ENCODE data around the gene ITGB3.
A peak's percentile ranks its signal among the peaks of the same experiment; 100 is the strongest.
"Not testable (repeated sequence)": the region's sequence is repeated elsewhere in the genome, so short reads cannot be mapped to it uniquely, and the experiment has no call there.

ITGB3 gene

DNA sequence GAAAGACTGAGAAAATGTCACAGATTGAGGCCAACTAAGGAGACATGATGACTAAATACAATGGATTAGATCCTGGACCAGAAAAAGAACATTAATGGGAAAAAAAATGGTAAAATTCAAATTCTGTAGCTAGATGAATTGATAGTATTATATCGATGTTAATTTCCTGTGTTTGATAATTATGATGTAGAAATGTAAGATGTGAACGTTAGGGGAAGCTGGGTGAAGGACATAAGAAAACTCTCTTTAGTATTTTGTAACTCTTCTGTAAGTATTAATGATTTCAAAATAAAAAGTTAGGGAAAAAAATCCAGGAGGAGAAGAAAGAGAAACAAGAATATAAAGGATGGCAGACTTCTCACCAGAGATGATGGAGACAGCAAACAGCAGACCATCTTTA, 2.8 kb upstream of the ITGB3 start:
- no peak for DNase-seq

- no peak for DNase-seq
These were observed 2.1 kb upstream of the ITGB3 start for GRCh38 chr17:47251421-47251940.

- no peak for DNase-seq
These were observed 1.4 kb upstream of the ITGB3 start for GRCh38 chr17:47252209-47252608.

- no peak for DNase-seq
These were observed 688 bp upstream of the ITGB3 start for GRCh38 chr17:47252766-47253512.

DNA sequence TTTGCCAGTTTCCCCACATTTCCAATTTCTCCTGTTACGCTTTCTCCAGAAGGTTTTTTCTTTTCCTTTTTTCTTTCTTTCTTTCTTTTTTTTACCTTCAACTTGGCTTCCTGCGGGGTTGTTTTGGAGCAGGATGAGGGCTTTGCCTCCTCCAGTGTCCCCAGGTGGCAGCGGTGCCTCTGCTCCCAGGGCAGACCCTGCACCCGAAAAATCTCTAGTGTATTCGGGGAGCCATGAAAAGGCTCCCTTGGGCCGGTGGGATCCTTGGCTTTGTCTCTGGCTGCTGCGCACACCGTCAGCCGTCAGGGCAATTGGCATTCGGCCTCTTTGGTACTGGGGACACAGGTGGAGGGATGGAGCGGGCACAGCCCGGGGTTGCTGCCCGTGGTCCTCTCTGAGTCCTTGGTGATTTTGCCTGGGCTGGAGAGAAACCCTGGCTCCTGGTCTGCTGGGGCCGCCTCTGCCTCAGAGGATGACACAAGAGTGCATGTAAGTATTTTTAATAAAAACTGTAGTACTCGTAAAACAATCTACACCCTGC, 846 bp downstream of the ITGB3 start:
- DNase-seq = no peak

- DNase-seq = peak; percentile 80
These were observed 4.2 kb downstream of the ITGB3 start for GRCh38 chr17:47257651-47258339.

DNA sequence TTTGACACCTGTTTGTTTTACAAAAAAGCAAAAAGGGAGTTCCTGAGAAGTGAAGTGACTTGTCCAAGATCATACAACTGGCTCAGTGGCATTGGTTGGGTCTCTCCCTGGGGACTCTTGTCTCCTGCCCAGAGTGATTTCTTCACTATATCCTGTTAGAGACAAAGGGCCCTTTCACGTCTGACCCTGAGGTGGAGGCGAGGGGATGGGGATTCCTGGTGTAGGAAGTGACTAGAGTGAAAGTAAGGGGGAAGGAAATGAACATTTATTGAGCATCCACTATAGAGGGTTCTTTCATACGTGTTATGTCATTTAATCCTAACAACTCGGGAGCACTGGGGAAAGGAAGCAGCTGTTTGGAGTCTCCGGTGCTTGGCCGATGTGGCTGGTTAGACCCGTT, 9.0 kb downstream of the ITGB3 start:
- DNase-seq = no peak

- no peak for DNase-seq
These were observed 10.5 kb downstream of the ITGB3 start for GRCh38 chr17:47264166-47264565.

- DNase-seq = peak; percentile 40
These were observed 12.4 kb downstream of the ITGB3 start for GRCh38 chr17:47265983-47266541.

DNA sequence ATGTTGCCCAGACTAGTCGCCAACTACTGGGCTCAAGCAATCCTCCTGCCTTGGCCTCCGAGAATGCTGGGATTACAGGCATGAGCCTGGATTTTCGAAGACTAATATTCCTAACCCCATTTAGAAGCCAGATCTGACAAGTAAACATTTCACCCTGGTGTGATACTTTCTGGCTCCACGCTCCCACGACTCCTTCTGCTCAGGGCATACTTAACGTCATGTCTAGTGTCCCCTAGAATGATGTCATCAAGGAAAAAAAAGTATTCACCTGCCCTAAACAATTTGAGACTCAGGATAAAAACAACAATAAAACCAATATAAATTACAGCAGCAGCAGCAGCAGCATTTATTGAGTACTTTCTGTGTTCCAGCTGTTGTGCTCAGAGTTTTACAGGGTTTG, 13.2 kb downstream of the ITGB3 start:
- no peak for DNase-seq

- DNase-seq = peak; percentile 98
These were observed 13.8 kb downstream of the ITGB3 start for GRCh38 chr17:47267354-47267828.

- not testable (repeated sequence) for DNase-seq
These were observed 15.3 kb downstream of the ITGB3 start for GRCh38 chr17:47268964-47269363.

GRCh38 chr17:47269561-47270280, 16.1 kb downstream of the ITGB3 start:
- not testable (repeated sequence) for DNase-seq

GRCh38 chr17:47270946-47271705, 17.5 kb downstream of the ITGB3 start:
- DNase-seq = no peak

DNA sequence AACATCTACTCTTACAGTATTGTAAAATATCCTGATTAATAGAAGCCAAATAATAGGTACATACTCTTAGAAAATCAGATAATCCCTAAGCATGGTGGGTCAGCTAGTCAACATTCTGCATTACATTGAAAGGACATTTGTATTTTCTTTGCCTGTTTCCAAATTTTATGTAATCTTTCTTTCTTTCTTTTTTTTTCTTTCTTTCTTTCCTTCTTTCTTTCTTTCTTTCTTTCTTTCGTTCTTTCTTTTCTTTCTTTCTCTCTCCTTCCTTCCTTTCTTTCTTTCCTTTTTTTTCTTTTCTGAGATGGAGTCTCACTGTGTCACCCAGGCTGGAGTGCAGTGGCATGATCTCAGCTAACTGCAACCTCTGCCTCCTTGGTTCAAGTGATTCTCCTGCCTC, 18.9 kb downstream of the ITGB3 start:
- no peak for DNase-seq

DNA sequence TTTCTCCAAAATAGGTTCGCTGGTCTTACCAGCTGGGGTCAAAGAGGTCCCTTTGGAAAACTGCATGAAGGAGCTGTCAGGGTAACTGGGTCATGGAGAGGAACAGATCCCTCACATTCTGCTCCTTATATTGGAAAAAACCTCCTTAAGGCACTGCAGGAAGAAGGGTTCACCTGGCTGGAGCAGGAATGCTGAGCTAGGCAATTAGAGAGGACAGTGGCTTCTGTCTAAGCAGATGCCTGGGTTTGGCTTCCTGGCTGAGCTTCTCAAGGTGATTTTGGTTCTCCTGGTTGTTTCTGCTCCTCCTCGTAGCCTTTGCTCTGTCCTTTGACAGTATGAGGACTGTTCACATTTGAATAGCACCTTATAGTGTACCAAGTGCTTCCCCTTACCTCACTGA, 19.6 kb downstream of the ITGB3 start:
- no peak for DNase-seq

DNA sequence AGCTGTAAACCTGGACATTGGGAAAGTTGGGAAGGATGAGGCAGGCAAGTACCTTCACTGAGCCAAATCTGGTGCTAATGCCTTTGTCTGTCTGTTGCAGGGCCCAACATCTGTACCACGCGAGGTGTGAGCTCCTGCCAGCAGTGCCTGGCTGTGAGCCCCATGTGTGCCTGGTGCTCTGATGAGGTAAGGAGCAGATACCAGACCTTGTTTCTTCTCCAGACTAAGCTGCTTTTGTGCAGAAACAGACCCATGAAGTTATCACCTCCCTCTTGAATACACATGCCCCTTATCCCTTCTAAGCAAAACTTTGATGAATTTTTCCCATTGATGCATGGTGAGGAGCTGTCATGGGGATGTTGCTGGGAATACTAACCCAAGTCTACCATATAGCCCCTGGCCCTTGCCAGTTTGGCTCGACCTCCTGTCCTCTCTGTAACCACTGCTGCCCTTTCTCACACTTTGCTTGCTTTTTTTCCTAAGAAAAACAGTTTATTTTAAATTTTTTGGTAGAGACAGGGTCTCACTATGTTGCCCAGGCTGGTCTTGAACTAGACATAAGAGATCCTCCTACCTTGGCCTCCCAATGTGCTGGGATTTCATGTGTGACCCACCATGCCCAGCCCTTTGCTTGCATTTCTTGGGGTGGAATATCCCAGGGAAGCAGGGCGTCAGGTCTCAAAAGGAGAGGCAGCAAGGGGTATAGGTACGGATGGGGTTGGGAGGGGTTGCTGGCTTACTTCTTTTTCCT, 20.9 kb downstream of the ITGB3 start:
- DNase-seq = no peak

GRCh38 chr17:47275245-47275984, 21.8 kb downstream of the ITGB3 start:
- peak; percentile 93 for DNase-seq

DNA sequence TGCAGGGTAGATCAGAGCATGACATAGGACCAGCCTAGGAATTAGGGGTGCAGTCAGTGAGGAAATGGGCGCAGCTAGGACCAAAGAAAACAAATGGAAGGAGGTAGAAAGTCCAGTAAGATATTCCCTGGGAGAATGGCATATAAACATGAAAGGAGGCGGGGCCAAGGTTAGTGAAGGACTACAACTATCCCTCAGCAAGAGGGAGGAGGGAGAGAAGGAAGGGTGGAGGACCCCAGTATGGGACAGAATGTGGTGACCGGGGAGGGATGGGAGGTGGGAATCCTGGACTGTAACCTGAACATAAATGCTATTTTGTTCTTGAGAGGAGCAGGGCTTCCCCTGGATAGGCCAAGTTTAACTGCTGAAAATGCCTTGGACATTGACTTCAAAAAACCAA, 22.8 kb downstream of the ITGB3 start:
- DNase-seq = no peak

GRCh38 chr17:47276868-47277267, 23.2 kb downstream of the ITGB3 start:
- peak; percentile 91 for DNase-seq

DNA sequence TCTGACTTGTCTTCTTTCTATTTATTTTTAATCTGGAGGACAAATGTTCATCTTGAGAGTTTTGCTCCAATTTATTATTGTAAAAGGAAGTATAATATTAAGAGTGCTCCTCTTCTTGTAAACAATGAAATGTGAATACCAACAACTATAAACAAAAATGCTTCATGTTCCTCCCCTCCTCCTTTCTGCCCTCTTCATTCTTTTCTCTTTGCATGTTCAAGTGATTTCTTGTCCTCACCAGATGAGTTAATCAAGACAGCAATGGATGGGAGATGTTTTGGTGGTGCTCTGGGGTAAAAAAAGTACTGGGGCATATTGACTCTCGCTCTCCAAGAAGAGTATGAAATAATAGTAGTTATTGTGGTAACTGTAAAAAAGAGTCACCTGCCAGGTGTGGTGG, 24.3 kb downstream of the ITGB3 start:
- no peak for DNase-seq
